HepG2 (cell line): ENCODE results near the gene NXNL2.

Experiments
- CEBPZ ChIP-seq: IDR thresholded peaks from 2 replicates; pipeline ENCODE4 v1.6.1; 2012; ENCODE audit warnings: low read length, improper control_type of control experiment
- FOXJ3 ChIP-seq: sonication (generic); formaldehyde crosslinking; IDR thresholded peaks from 2 replicates; pipeline ENCODE4 v1.4.0; 2020; ENCODE audit warnings: missing genetic modification reagents, mild to moderate bottlenecking, borderline replicate concordance
- HOXA7 ChIP-seq: sonication (generic); formaldehyde crosslinking; IDR thresholded peaks from 2 replicates; pipeline ENCODE4 v1.8.1; 2022; ENCODE audit warnings: mild to moderate bottlenecking, missing genetic modification reagents, moderate library complexity
- THAP11 ChIP-seq: IDR thresholded peaks from 2 replicates; pipeline ENCODE4 v1.6.1; 2016; ENCODE audit warnings: missing biosample characterization, missing genetic modification reagents

GRCh38 chr9:88559661-88560060 is 24.7 kb downstream of the NXNL2 start:
- TF ChIP-seq THAP11 (CRISPR knock-in tag) (no peak), FOXJ3 (CRISPR knock-in tag) (no peak), HOXA7 (CRISPR knock-in tag) (no peak), CEBPZ (no peak)
